Small intestine (tissue), 16 donors: ENCODE measurements around the gene ZBTB6. TPM values are rescaled to one million over a fixed set of nuclear protein-coding genes. Genes with fewer than 3 reads are reported as not detected.

Experiments
- DNase-seq, 2 donors: peaks; one replicate each; pipeline versions ENCODE4 v3.0.0 to v3.0.0-alpha.2; 2013
- FAIRE-seq: peaks from 2 replicates; lab custom pipeline; 2012; peaks lifted over from hg19 to GRCh38; lab: Jason Lieb, UNC
- H3K27ac ChIP-seq, 3 donors: one replicate each; pipeline ENCODE4 v1.5.1; 2013; ENCODE audit warnings: low read length in 2 of 3, mild to moderate bottlenecking in 2 of 3, control low read depth in 1 of 3, inconsistent platforms in 1 of 3, low read depth in 1 of 3, moderate library complexity in 1 of 3
- H3K27me3 ChIP-seq, 3 donors: one replicate each; pipeline ENCODE4 v1.6.1; 2013; ENCODE audit warnings: low read length in 3 of 3, inconsistent platforms in 1 of 3; ENCODE audit not compliant: control insufficient read depth in 3 of 3, insufficient read depth in 3 of 3
- H3K36me3 ChIP-seq, 3 donors: one replicate each; pipeline ENCODE4 v1.6.1; 2013; ENCODE audit warnings: low read length in 3 of 3, inconsistent platforms in 1 of 3, low read depth in 1 of 3, mild to moderate bottlenecking in 1 of 3, moderate library complexity in 1 of 3; ENCODE audit not compliant: control insufficient read depth in 3 of 3, insufficient read depth in 2 of 3
- H3K4me1 ChIP-seq, 3 donors: one replicate each; pipeline ENCODE4 v1.6.1; 2013; ENCODE audit warnings: low read length in 2 of 3, inconsistent platforms in 1 of 3, low read depth in 1 of 3, mild to moderate bottlenecking in 1 of 3, moderate library complexity in 1 of 3; ENCODE audit not compliant: control insufficient read depth in 3 of 3, insufficient read depth in 2 of 3
- H3K4me3 ChIP-seq, 3 donors: one replicate each; pipeline ENCODE4 v1.5.1; 2013; ENCODE audit warnings: low read length in 3 of 3, control low read depth in 1 of 3, inconsistent platforms in 1 of 3, low read depth in 1 of 3, mild to moderate bottlenecking in 1 of 3, moderate library complexity in 1 of 3
- H3K9me3 ChIP-seq, 2 donors: one replicate each; pipeline ENCODE4 v1.6.1; 2013; ENCODE audit warnings: low read depth in 1 of 2, low read length in 1 of 2; ENCODE audit not compliant: control insufficient read depth in 2 of 2, insufficient read depth in 1 of 2
- WGBS, 3 donors: extraction: QIAGEN DNeasy Blood & Tissue Kit; methylation state at CpG; one replicate each; pipeline ENCODE4 v1.1.7; 2013; 5-methylcytosine and 5-hydroxymethylcytosine counted together
- long read RNA-seq, 10 donors: transcript quantifications; one replicate each; lab custom pipeline, GENCODE V29; 2026
- polyA plus RNA-seq, 4 donors: library from polyadenylated mRNA; stranded (reverse) in 3 of 4; unstranded in 1 of 4; fragments of 200-250 nt in 3 of 4; fragments of 120-200 nt in 1 of 4; gene quantifications; one replicate each; pipeline versions ENCODE4 v1.2.1 to v1.2.3, GENCODE V29; 2013
- donor health status: healthy with polysubstance abuse.
- donor health status: control.
- donor health status: control.
- donor health status: Bipolar disorder and iron deficiency.
- donor health status: healthy.

Gene ZBTB6
- polyA plus RNA-seq: 10 to 100 TPM in 1 of 4 donors, 1 to 10 TPM in 3; 3.8 to 11.1 (median 4.2) TPM
- long read RNA-seq, donor 1, full-length matches to known transcripts: 4 of 4 reads
- long read RNA-seq, donor 1, partial matches to known transcripts: 0 of 4 reads
- long read RNA-seq, donor 1, other reads (novel, unspliced or antisense): 0 of 4 reads
- long read RNA-seq, donor 2, full-length matches to known transcripts: 3 of 3 reads
- long read RNA-seq, donor 2, partial matches to known transcripts: 0 of 3 reads
- long read RNA-seq, donor 2, other reads (novel, unspliced or antisense): 0 of 3 reads
- long read RNA-seq, donor 3, full-length matches to known transcripts: 4 of 4 reads
- long read RNA-seq, donor 3, partial matches to known transcripts: 0 of 4 reads
- long read RNA-seq, donor 3, other reads (novel, unspliced or antisense): 0 of 4 reads
- long read RNA-seq, donor 4: 0 reads
- long read RNA-seq, donor 5: 0 reads
- long read RNA-seq, donor 6, full-length matches to known transcripts: 1 of 1 reads
- long read RNA-seq, donor 6, partial matches to known transcripts: 0 of 1 reads
- long read RNA-seq, donor 6, other reads (novel, unspliced or antisense): 0 of 1 reads
- long read RNA-seq, donor 7: 0 reads
- long read RNA-seq, donor 8: 0 reads
- long read RNA-seq, donor 9: 0 reads
- long read RNA-seq, donor 10, full-length matches to known transcripts: 2 of 2 reads
- long read RNA-seq, donor 10, partial matches to known transcripts: 0 of 2 reads
- long read RNA-seq, donor 10, other reads (novel, unspliced or antisense): 0 of 2 reads

- Histone ChIP-seq H3K27me3 (no peaks in the 10 kb centered on the region), H3K36me3 (peaks cover 0 to 7% (median 3%) of the 10 kb centered on the region in 3 donors), H3K9me3 (no peaks in the 10 kb centered on the region), H3K27ac (peak within 1 kb of the TSS; percentile 72 to 86 (median 85)), H3K4me1 (peaks cover 4 to 9% (median 5%) of the 10 kb centered on the region in 3 donors), H3K4me3 (peak within 1 kb of the TSS; percentile 38 to 93 (median 72))
- DNase-seq (peak; percentile 87 to 92), FAIRE-seq (no peak)
- 0 to 1% (median 0%) methylated on average over 35 of the region's 35 CpGs for WGBS, 3 donors
These were observed at the start of gene ZBTB6 for GRCh38 chr9:122912964-122913673. TSS of gene ZBTB6 (minus strand) at chr9:122913323. CDS start at chr9:122912072, 1,251 bp downstream.

GRCh38 chr9:122961139-122961538 lies 48.0 kb upstream of the ZBTB6 start:
- no peak for DNase-seq
- Histone ChIP-seq H3K9me3 (peaks cover 0 to 5% of the 10 kb centered on the region in 2 donors), H3K27ac (no peak overlapping the region), H3K4me3 (no peak overlapping the region), H3K4me1 (no peaks in the 10 kb centered on the region), H3K27me3 (no peaks in the 10 kb centered on the region), H3K36me3 (peaks cover 0 to 24% (median 6%) of the 10 kb centered on the region in 3 donors)
- WGBS, 3 donors: 91 to 100% (median 93%) methylated on average over 1 of the region's 1 CpG
- no peak for FAIRE-seq

- Histone ChIP-seq H3K4me1 (peaks cover 0 to 7% (median 0%) of the 10 kb centered on the region in 3 donors), H3K4me3 (no peak overlapping the region), H3K27me3 (no peaks in the 10 kb centered on the region), H3K36me3 (peaks cover 0 to 12% (median 6%) of the 10 kb centered on the region in 3 donors), H3K9me3 (peaks cover 0 to 5% of the 10 kb centered on the region in 2 donors), H3K27ac (no peak overlapping the region)
- FAIRE-seq (no peak), DNase-seq (no peak)
These were observed 42.8 kb upstream of the ZBTB6 start for GRCh38 chr9:122955961-122956360.

- DNase-seq (no peak), FAIRE-seq (no peak)
- H3K36me3 ChIP-seq: peaks cover 0 to 8% (median 4%) of the 10 kb centered on the region in 3 donors
- H3K27ac ChIP-seq: no peak overlapping the region
- H3K9me3 ChIP-seq: no peaks in the 10 kb centered on the region
- no peak overlapping the region for H3K4me3 ChIP-seq
- H3K27me3 ChIP-seq: no peaks in the 10 kb centered on the region
- peaks cover 0 to 7% (median 0%) of the 10 kb centered on the region in 3 donors for H3K4me1 ChIP-seq
These were observed 41.1 kb upstream of the ZBTB6 start for GRCh38 chr9:122954253-122954691.

- Histone ChIP-seq H3K27me3 (no peaks in the 10 kb centered on the region), H3K9me3 (no peaks in the 10 kb centered on the region), H3K4me3 (no peak overlapping the region), H3K27ac (no peak overlapping the region), H3K36me3 (no peaks in the 10 kb centered on the region), H3K4me1 (peaks cover 0 to 7% (median 3%) of the 10 kb centered on the region in 3 donors)
- no peak for DNase-seq
- 84 to 100% (median 93%) methylated on average over 1 of the region's 1 CpG for WGBS, 3 donors
- FAIRE-seq: no peak
These were observed 37.9 kb upstream of the ZBTB6 start for GRCh38 chr9:122951056-122951455.

GRCh38 chr9:122950263-122950662 lies 37.1 kb upstream of the ZBTB6 start:
- no peak for FAIRE-seq
- no peak for DNase-seq
- 92 to 96% (median 92%) methylated on average over 3 of the region's 3 CpGs for WGBS, 3 donors
- no peak overlapping the region for H3K4me3 ChIP-seq
- no peak overlapping the region for H3K27ac ChIP-seq
- no peaks in the 10 kb centered on the region for H3K36me3 ChIP-seq
- no peaks in the 10 kb centered on the region for H3K27me3 ChIP-seq
- H3K9me3 ChIP-seq: no peaks in the 10 kb centered on the region
- H3K4me1 ChIP-seq: peaks cover 0 to 7% (median 3%) of the 10 kb centered on the region in 3 donors

GRCh38 chr9:122949696-122950095 lies 36.6 kb upstream of the ZBTB6 start:
- Histone ChIP-seq H3K9me3 (no peaks in the 10 kb centered on the region), H3K27ac (no peak overlapping the region), H3K36me3 (no peaks in the 10 kb centered on the region), H3K4me3 (no peak overlapping the region), H3K4me1 (peaks cover 0 to 7% (median 3%) of the 10 kb centered on the region in 3 donors), H3K27me3 (no peaks in the 10 kb centered on the region)
- WGBS, 3 donors: 91 to 97% (median 93%) methylated on average over 1 of the region's 1 CpG
- no peak for DNase-seq
- no peak for FAIRE-seq

- Histone ChIP-seq H3K36me3 (peaks cover 0 to 5% (median 0%) of the 10 kb centered on the region in 3 donors), H3K4me3 (no peak overlapping the region), H3K27me3 (no peaks in the 10 kb centered on the region), H3K27ac (no peak overlapping the region), H3K4me1 (peaks cover 0 to 3% (median 0%) of the 10 kb centered on the region in 3 donors), H3K9me3 (no peaks in the 10 kb centered on the region)
- DNase-seq (no peak), FAIRE-seq (no peak)
- 68 to 81% (median 71%) methylated on average over 3 of the region's 3 CpGs for WGBS, 3 donors
These were observed 35.2 kb upstream of the ZBTB6 start for GRCh38 chr9:122948313-122948712.
